ENCODE measurements around the gene PARD3. TPM values are rescaled to one million over a fixed set of nuclear protein-coding genes. Genes with fewer than 3 reads are reported as not detected.

Gene PARD3
- total and polyA plus RNA-seq, 2 donors (not counting 1 experiment from before 2014, with no cell fraction given), result 24.0 to 46.4 TPM

DNA sequence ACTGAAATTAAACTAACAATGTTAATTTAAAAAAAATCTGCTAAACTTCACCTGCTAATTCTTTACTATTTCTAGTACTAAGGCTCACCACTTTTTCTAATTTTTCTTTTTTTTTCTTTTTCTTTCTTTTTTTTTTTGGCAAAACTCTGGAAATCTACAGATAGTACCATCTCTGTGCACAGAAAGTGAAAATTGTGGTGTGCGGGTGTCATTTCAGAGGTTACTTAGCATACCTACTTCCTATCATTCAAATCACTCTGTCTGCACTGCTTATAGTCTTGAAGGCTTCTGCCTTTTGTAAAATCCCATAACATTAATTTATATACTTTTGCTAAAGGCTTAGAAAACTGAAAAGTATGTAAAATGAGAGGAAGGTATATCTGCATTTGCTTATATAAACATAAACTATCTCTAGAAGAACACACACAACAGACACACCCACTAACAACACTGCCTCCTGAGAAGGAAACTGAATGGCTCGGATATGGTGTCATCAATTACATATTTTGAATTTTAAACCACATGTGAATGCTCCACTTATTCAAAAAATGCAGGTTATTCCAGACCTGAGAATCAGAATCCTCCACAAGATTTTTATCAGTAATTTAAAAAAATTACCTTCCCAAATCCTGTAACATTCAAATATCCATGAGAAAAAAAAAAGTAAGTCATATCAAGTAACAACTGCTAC, 229.5 kb downstream of the PARD3 start:
- Histone ChIP-seq H3K27ac (ENCODE audit: insufficient read depth, low read length) (no peak overlapping the region), H3K4me2 (ENCODE audit: extremely low read depth, insufficient read depth, low read length) (no peak overlapping the region), H4K20me1 (ENCODE audit: control insufficient read depth, extremely low read depth, insufficient read depth, low read length) (no peaks in the 10 kb centered on the region), H3K4me3 (replicated peaks in 1 of 4; ENCODE audit: control extremely low read depth in 1 of 4, insufficient read depth in 1 of 4, low read depth in 3 of 4, low read length in 4 of 4) (no peak overlapping the region), H3K4me1 (ENCODE audit: control insufficient read depth, extremely low read depth, insufficient read depth, low read length) (peaks cover 10% of the 10 kb centered on the region), H3K79me2 (ENCODE audit: control insufficient read depth, insufficient read depth, low read length) (no peaks in the 10 kb centered on the region), H2AFZ (ENCODE audit: low read length) (no peak overlapping the region), H3K27me3 (ENCODE audit: control insufficient read depth, insufficient read depth, low read length) (no peaks in the 10 kb centered on the region), H3K9me3 (ENCODE audit: control insufficient read depth, insufficient read depth, low read depth, low read length) (no peaks in the 10 kb centered on the region), H3K9ac (ENCODE audit: insufficient read depth, low read length) (no peak overlapping the region), H3K36me3 (ENCODE audit: control insufficient read depth, insufficient read depth, low read length) (no peaks in the 10 kb centered on the region)
- DNase-seq (ENCODE audit: low read depth in 2 of 2), result no peak
- TF ChIP-seq, protein P1, sequence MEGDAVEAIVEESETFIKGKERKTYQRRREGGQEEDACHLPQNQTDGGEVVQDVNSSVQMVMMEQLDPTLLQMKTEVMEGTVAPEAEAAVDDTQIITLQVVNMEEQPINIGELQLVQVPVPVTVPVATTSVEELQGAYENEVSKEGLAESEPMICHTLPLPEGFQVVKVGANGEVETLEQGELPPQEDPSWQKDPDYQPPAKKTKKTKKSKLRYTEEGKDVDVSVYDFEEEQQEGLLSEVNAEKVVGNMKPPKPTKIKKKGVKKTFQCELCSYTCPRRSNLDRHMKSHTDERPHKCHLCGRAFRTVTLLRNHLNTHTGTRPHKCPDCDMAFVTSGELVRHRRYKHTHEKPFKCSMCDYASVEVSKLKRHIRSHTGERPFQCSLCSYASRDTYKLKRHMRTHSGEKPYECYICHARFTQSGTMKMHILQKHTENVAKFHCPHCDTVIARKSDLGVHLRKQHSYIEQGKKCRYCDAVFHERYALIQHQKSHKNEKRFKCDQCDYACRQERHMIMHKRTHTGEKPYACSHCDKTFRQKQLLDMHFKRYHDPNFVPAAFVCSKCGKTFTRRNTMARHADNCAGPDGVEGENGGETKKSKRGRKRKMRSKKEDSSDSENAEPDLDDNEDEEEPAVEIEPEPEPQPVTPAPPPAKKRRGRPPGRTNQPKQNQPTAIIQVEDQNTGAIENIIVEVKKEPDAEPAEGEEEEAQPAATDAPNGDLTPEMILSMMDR (conservative IDR thresholded peaks at IDR 0.05 in 1 of 2, IDR thresholded peaks at IDR 0.05 in 1 of 2; ENCODE audit: low read depth in 1 of 2, low read length in 2 of 2), result no peak
- no peak for TF ChIP-seq EZH2 (IDR thresholded peaks at IDR 0.05; ENCODE audit: low read length, missing control alignments)

DNA sequence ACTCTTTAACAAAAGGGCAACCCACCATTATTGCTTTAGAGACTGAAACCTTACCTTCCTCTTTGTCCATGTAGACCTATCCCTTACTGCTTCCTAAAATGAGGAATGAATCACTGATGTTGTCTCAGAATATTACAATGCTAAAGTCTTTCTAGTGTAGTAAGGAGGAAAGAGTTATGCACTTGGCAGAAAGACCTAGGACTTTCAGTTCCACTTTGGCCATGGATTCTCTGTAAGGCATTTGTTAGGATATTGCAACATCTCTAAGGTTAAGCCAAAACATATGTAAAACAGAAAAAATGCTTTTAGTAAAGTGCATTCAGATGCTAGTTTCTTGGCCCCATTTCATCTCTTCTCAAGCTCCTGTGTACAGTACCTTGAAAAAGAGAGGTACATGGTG, 230.9 kb downstream of the PARD3 start:
- TF ChIP-seq, protein P1 (conservative IDR thresholded peaks at IDR 0.05 in 1 of 2, IDR thresholded peaks at IDR 0.05 in 1 of 2; ENCODE audit: low read depth in 1 of 2, low read length in 2 of 2), result no peak
- no peak for TF ChIP-seq EZH2 (IDR thresholded peaks at IDR 0.05; ENCODE audit: low read length, missing control alignments)
- no peaks in the 10 kb centered on the region for H3K27me3 ChIP-seq (ENCODE audit: control insufficient read depth, insufficient read depth, low read length)
- no peak overlapping the region for H3K9ac ChIP-seq (ENCODE audit: insufficient read depth, low read length)
- H3K36me3 ChIP-seq (ENCODE audit: control insufficient read depth, insufficient read depth, low read length), result no peaks in the 10 kb centered on the region
- no peaks in the 10 kb centered on the region for H4K20me1 ChIP-seq (ENCODE audit: control insufficient read depth, extremely low read depth, insufficient read depth, low read length)
- no peak overlapping the region for H3K27ac ChIP-seq (ENCODE audit: insufficient read depth, low read length)
- peak overlapping the region; percentile 18 for H3K4me2 ChIP-seq (ENCODE audit: extremely low read depth, insufficient read depth, low read length)
- H3K79me2 ChIP-seq (ENCODE audit: control insufficient read depth, insufficient read depth, low read length), result no peaks in the 10 kb centered on the region
- no peak overlapping the region for H2AFZ ChIP-seq (ENCODE audit: low read length)
- H3K9me3 ChIP-seq (ENCODE audit: control insufficient read depth, insufficient read depth, low read depth, low read length), result no peaks in the 10 kb centered on the region
- peak; percentile 88 to 94 for DNase-seq (ENCODE audit: low read depth in 2 of 2)
- H3K4me1 ChIP-seq (ENCODE audit: control insufficient read depth, extremely low read depth, insufficient read depth, low read length), result peaks cover 10% of the 10 kb centered on the region
- no peak overlapping the region for H3K4me3 ChIP-seq (replicated peaks in 1 of 4; ENCODE audit: control extremely low read depth in 1 of 4, insufficient read depth in 1 of 4, low read depth in 3 of 4, low read length in 4 of 4)

DNA sequence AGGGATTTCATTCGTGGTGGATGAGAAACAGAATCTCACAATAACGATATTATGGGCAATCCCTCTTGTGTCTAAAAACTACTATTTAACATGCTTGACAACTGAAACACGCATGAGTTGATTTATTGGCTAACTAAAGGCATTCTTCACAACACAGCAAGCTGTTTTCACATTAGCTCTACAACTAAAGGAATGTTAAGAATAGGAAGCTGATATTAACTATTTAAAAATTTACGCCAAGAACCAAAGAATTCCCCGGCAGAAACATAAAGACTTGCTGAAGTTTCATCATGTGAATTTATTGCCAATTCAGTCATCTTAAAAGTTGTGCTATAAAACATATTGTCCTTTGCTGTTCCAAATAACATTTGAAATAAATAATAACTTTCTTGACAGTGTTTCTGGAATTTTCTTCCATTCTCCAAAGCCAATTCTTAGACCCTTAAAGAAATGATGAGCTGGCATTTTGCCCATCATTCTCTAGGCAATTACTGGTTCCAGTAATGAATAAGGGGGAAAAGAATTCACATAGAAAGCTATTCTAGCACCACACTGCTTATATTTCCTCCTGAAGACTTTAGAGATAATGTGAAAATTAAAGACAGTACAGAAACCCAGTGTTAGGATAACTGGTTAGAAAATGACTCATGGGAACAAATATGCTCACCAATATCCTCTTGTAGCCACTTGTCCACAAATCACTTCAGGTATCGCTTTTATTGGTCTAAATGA, 233.1 kb downstream of the PARD3 start:
- no peak overlapping the region for H3K4me3 ChIP-seq (replicated peaks in 1 of 4; ENCODE audit: control extremely low read depth in 1 of 4, insufficient read depth in 1 of 4, low read depth in 3 of 4, low read length in 4 of 4)
- no peak overlapping the region for H2AFZ ChIP-seq (ENCODE audit: low read length)
- H4K20me1 ChIP-seq (ENCODE audit: control insufficient read depth, extremely low read depth, insufficient read depth, low read length), result no peaks in the 10 kb centered on the region
- peaks cover 10% of the 10 kb centered on the region for H3K4me1 ChIP-seq (ENCODE audit: control insufficient read depth, extremely low read depth, insufficient read depth, low read length)
- no peaks in the 10 kb centered on the region for H3K79me2 ChIP-seq (ENCODE audit: control insufficient read depth, insufficient read depth, low read length)
- TF ChIP-seq, protein P1 (conservative IDR thresholded peaks at IDR 0.05 in 1 of 2, IDR thresholded peaks at IDR 0.05 in 1 of 2; ENCODE audit: low read depth in 1 of 2, low read length in 2 of 2), result no peak
- TF ChIP-seq EZH2 (IDR thresholded peaks at IDR 0.05; ENCODE audit: low read length, missing control alignments), result no peak
- H3K9me3 ChIP-seq (ENCODE audit: control insufficient read depth, insufficient read depth, low read depth, low read length), result no peaks in the 10 kb centered on the region
- H3K36me3 ChIP-seq (ENCODE audit: control insufficient read depth, insufficient read depth, low read length), result no peaks in the 10 kb centered on the region
- H3K4me2 ChIP-seq (ENCODE audit: extremely low read depth, insufficient read depth, low read length), result peak overlapping the region; percentile 37
- H3K9ac ChIP-seq (ENCODE audit: insufficient read depth, low read length), result no peak overlapping the region
- peak; percentile 52 to 85 for DNase-seq (ENCODE audit: low read depth in 2 of 2)
- H3K27me3 ChIP-seq (ENCODE audit: control insufficient read depth, insufficient read depth, low read length), result no peaks in the 10 kb centered on the region
- H3K27ac ChIP-seq (ENCODE audit: insufficient read depth, low read length), result no peak overlapping the region

Data from fibroblast of lung (primary cell).